GM21515 (cell line): ENCODE data around the gene TEAD4.
"Not testable (repeated sequence)": the region's sequence is repeated elsewhere in the genome, so short reads cannot be mapped to it uniquely, and the experiment has no call there.

Experiments
- ATAC-seq: cut with Tn5 transposase; IDR thresholded peaks from one replicate; pipeline ENCODE4 v1.9.1; 2021; ENCODE audit not compliant: unreplicated experiment

Gene TEAD4

GRCh38 chr12:3045989-3046388, 86.8 kb downstream of the TEAD4 start:
- no peak for ATAC-seq

- no peak for ATAC-seq
Measured at GRCh38 chr12:3046441-3047200, 87.4 kb downstream of the TEAD4 start.

GRCh38 chr12:3047961-3048360, 88.8 kb downstream of the TEAD4 start:
- ATAC-seq: no peak

- no peak for ATAC-seq
Measured at GRCh38 chr12:3048540-3048939, 89.3 kb downstream of the TEAD4 start.

- ATAC-seq: no peak
Measured at GRCh38 chr12:3049176-3049575, 90.0 kb downstream of the TEAD4 start.

GRCh38 chr12:3049611-3050249, 90.5 kb downstream of the TEAD4 start:
- ATAC-seq: no peak

- no peak for ATAC-seq
Measured at GRCh38 chr12:3054374-3054773, 95.2 kb downstream of the TEAD4 start.

GRCh38 chr12:3055026-3055703, 96.0 kb downstream of the TEAD4 start:
- no peak for ATAC-seq

- ATAC-seq: no peak
Measured at GRCh38 chr12:3055704-3056467, 96.7 kb downstream of the TEAD4 start.

- ATAC-seq: no peak
Measured at GRCh38 chr12:3061059-3061458, 101.9 kb downstream of the TEAD4 start.

- no peak for ATAC-seq
Measured at GRCh38 chr12:3061501-3062215, 102.5 kb downstream of the TEAD4 start.

GRCh38 chr12:3065300-3065699, 106.1 kb downstream of the TEAD4 start:
- no peak for ATAC-seq

GRCh38 chr12:3065846-3066245, 106.6 kb downstream of the TEAD4 start:
- not testable (repeated sequence) for ATAC-seq

- ATAC-seq: no peak
Measured at GRCh38 chr12:3069714-3070113, 110.5 kb downstream of the TEAD4 start.

GRCh38 chr12:3071107-3071506, 111.9 kb downstream of the TEAD4 start:
- ATAC-seq: no peak

- no peak for ATAC-seq
Measured at GRCh38 chr12:3071710-3072109, 112.5 kb downstream of the TEAD4 start.

GRCh38 chr12:3073438-3074250, 114.4 kb downstream of the TEAD4 start:
- ATAC-seq: peak; percentile 66

- no peak for ATAC-seq
Measured at GRCh38 chr12:3075315-3075714, 116.1 kb downstream of the TEAD4 start.

GRCh38 chr12:3076730-3077571, 117.8 kb downstream of the TEAD4 start, which contains the start of gene TSPAN9:
Gene TSPAN9 (plus strand): TSS chr12:3077379. CDS start chr12:3201194, 123,815 bp downstream.
- ATAC-seq: peak; percentile 53
